A673 (cell line): ENCODE measurements around the gene ZNF638. TPM values are rescaled to one million over a fixed set of nuclear protein-coding genes. Genes with fewer than 3 reads are reported as not detected.

ENCODE experiments used
- BruUV-seq: library from RNA; stranded (reverse); fragments of 400-500 nt; replicated peaks from 2 replicates; lab custom pipeline; 2021; lab: Mats Ljungman, UMichigan
- CTCF ChIA-PET: fragments of 300-600 bp; sonication (Branson Sonifier 250); formaldehyde crosslinking; loops from one replicate; lab custom pipeline; 2022; ENCODE audit warnings: antibody characterized with exemption; lab: Charles Lee
- POLR2A ChIA-PET: fragments of 300-600 bp; sonication (Branson Sonifier 250); formaldehyde crosslinking; loops from one replicate; lab custom pipeline; 2022; ENCODE audit warnings: antibody characterized with exemption; ENCODE audit not compliant: low non-redundant PET; lab: Charles Lee
- DNase-seq: peaks from one replicate; pipeline ENCODE4 v3.0.0-alpha.2; 2015; ENCODE audit warnings: low spot score
- H3K27ac ChIP-seq: fragments of 200-600 bp; sonication (generic); 2 replicates; pipeline ENCODE4 v1.5.1; 2016; ENCODE audit warnings: mixed run types, low read depth, mild to moderate bottlenecking, mixed read lengths, antibody characterized with exemption, low read length; ENCODE audit not compliant: poor library complexity, severe bottlenecking
- H3K27me3 ChIP-seq: fragments of 200-600 bp; sonication (generic); replicated peaks from 2 replicates; pipeline ENCODE4 v1.6.1; 2017; ENCODE audit warnings: mixed run types, low read depth, mild to moderate bottlenecking, mixed read lengths, antibody characterized with exemption, low read length; ENCODE audit not compliant: insufficient read depth, poor library complexity
- H3K36me3 ChIP-seq: fragments of 200-600 bp; sonication (generic); 2 replicates; pipeline ENCODE4 v1.6.1; 2016; ENCODE audit warnings: mixed run types, mild to moderate bottlenecking, mixed read lengths, antibody characterized with exemption, low read length; ENCODE audit not compliant: insufficient read depth, poor library complexity, severe bottlenecking
- H3K4me1 ChIP-seq: fragments of 200-600 bp; sonication (generic); 2 replicates; pipeline ENCODE4 v1.6.1; 2017; ENCODE audit warnings: mixed run types, mild to moderate bottlenecking, mixed read lengths, antibody characterized with exemption, low read length; ENCODE audit not compliant: insufficient read depth, poor library complexity, severe bottlenecking
- H3K4me3 ChIP-seq: fragments of 200-600 bp; sonication (generic); 2 replicates; pipeline ENCODE4 v1.5.1; 2016; ENCODE audit warnings: low read depth, mixed run types, mild to moderate bottlenecking, mixed read lengths, low read length; ENCODE audit not compliant: poor library complexity, severe bottlenecking
- H3K9me3 ChIP-seq: fragments of 200-600 bp; sonication (generic); 2 replicates; pipeline ENCODE4 v1.6.1; 2016; ENCODE audit warnings: mixed run types, low read depth, mild to moderate bottlenecking, mixed read lengths, antibody characterized with exemption, low read length; ENCODE audit not compliant: poor library complexity, severe bottlenecking
- CTCF ChIP-seq: fragments of 300-800, 200-600 bp; sonication (generic); conservative IDR thresholded peaks from 2 replicates; pipeline ENCODE4 v1.5.1; 2017; ENCODE audit warnings: low read depth, mild to moderate bottlenecking, antibody characterized with exemption, low read length, moderate library complexity, mixed read lengths
- EZH2 ChIP-seq: fragments of 200-600 bp; sonication (generic); IDR thresholded peaks from 2 replicates; pipeline ENCODE4 v1.6.1; 2017; ENCODE audit warnings: borderline replicate concordance, low read depth, mild to moderate bottlenecking, mixed read lengths, antibody characterized with exemption, low read length; ENCODE audit not compliant: poor library complexity, severe bottlenecking
- intact Hi-C: fragments of 100-400 bp; cut with micrococcal nuclease; formaldehyde crosslinking; loops from one replicate; pipeline ENCODE4 v1.10.0; 2022; ENCODE audit not compliant: unreplicated experiment
- total RNA-seq: library from RNA; stranded (reverse); gene quantifications from 2 replicates; pipeline ENCODE4 v1.2.3, GENCODE V29; 2021

Gene ZNF638
- total RNA-seq, 1 experiment from 2014 or later = 126 TPM

DNA sequence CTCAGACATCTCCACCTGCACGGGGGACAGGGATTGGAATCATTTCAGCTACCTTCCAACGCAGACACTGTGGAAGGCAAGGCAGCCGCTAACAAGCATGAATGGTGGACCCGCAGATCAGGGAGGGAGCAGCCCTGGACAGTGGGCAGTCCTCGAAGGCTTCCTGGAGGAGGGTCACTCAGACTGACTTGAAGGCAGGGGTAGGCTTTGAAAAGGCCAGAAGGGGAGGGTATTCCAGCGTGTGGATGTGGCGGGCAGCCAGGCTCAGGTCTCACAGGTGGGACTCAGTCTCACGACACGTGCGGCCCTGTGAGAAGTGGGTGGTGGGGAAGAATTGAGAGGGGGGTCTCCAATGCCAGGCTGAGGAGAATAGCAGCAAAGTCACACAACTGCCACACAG is 151.7 kb downstream of the ZNF638 start:
- no peak for DNase-seq
- no TSS peak for BruUV-seq
- Histone ChIP-seq H3K4me3 (no peak overlapping the region), H3K9me3 (no peaks in the 10 kb centered on the region), H3K4me1 (no peaks in the 10 kb centered on the region), H3K27ac (no peak overlapping the region), H3K27me3 (no peaks in the 10 kb centered on the region), H3K36me3 (no peaks in the 10 kb centered on the region)
- ChIA-PET CTCF (no interaction called here), POLR2A (no interaction called here)
- no peak for TF ChIP-seq EZH2
- TF ChIP-seq CTCF = no peak
- intact Hi-C loops = no loop called here

GRCh38 chr2:71484354-71484753 is 152.8 kb downstream of the ZNF638 start:
- intact Hi-C loops = no loop called here
- Histone ChIP-seq H3K27me3 (no peaks in the 10 kb centered on the region), H3K27ac (no peak overlapping the region), H3K4me1 (no peaks in the 10 kb centered on the region), H3K36me3 (no peaks in the 10 kb centered on the region), H3K4me3 (no peak overlapping the region), H3K9me3 (no peaks in the 10 kb centered on the region)
- POLR2A ChIA-PET = no interaction called here
- DNase-seq = no peak
- no TSS peak for BruUV-seq
- CTCF ChIA-PET = no interaction called here
- TF ChIP-seq CTCF = no peak
- TF ChIP-seq EZH2 = no peak

Other genes with a start within 250 kb of the ZNF638 start
- gene MCEE, start 201.6 kb upstream of the ZNF638 start, total RNA-seq = 11.2 and 11.8 TPM in 2 replicates
- gene MPHOSPH10, start 201.1 kb upstream of the ZNF638 start, total RNA-seq = 56.4 and 66.3 TPM in 2 replicates
- 1.1 and 2.3 TPM in 2 replicates for gene PAIP2B, start 104.7 kb upstream of the ZNF638 start, total RNA-seq
- gene DYSF, start 121.8 kb downstream of the ZNF638 start, total RNA-seq = 0.04 and 0.24 TPM in 2 replicates